ENCODE data around the gene DLGAP1. TPM values are rescaled to one million over a fixed set of nuclear protein-coding genes. Genes with fewer than 3 reads are reported as not detected.

Gene DLGAP1
- total and polyA plus RNA-seq, 2 of the 4 experiments (the other 2 are of a cell fraction): under 0.01 to 0.09 TPM

DNA sequence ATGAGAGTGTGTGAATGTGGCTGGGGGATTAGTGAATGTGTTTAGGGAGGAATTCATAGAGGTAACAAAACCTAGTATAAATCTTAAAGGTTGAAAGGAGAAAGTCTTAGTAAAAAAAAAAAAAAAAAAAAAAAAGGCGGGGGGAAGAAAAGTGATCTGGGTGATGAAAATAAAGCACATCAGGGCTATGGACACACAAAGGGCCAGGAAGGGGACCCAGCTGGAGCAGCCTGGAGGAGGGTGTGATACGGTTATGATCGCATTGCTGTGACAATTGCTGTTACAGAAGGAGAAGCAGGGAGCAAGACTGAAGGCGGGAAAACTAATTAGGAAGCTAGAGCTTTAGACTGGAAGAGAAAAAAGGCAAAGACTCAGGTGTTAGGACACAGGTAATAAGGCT is 85.4 kb downstream of the DLGAP1 start:
- Histone ChIP-seq H3K23ac (ENCODE audit: low read depth, low read length) (no peak overlapping the region), H3K9ac (ENCODE audit: low read depth, low read length) (no peak overlapping the region), H3K9me3 (ENCODE audit: control insufficient read depth, insufficient read depth, low read length) (peaks cover 2% of the 10 kb centered on the region; the same call in 1 of the 2 replicates), H2AFZ (replicated peaks; ENCODE audit: low read length, poor library complexity) (no peak overlapping the region), H4K20me1 (ENCODE audit: insufficient read depth, low read length) (no peaks in the 10 kb centered on the region), H3K4ac (ENCODE audit: low read depth, low read length) (no peak overlapping the region), H2AK5ac (ENCODE audit: low read depth, low read length) (no peak overlapping the region), H2BK120ac (ENCODE audit: low read depth, low read length) (no peak overlapping the region), H2BK15ac (ENCODE audit: low read depth, low read length) (no peak overlapping the region), H3K36me3 (ENCODE audit: control insufficient read depth, insufficient read depth, low read length) (no peaks in the 10 kb centered on the region), H4K5ac (ENCODE audit: low read depth, low read length) (no peak overlapping the region), H2AK9ac (replicated peaks; ENCODE audit: low read depth, low read length, poor library complexity) (no peak overlapping the region), H3K27me3 (ENCODE audit: control insufficient read depth, insufficient read depth, low read length) (no peaks in the 10 kb centered on the region), H3K9me1 (ENCODE audit: insufficient read depth, low read length) (no peaks in the 10 kb centered on the region), H3K4me2 (ENCODE audit: low read depth, low read length) (no peak overlapping the region), H3K79me1 (ENCODE audit: low read depth in 1 of 2, low read length in 2 of 2) (no peaks in the 10 kb centered on the region), H4K91ac (ENCODE audit: insufficient read depth, low read depth, low read length) (no peak overlapping the region), H3K56ac (ENCODE audit: extremely low read depth, insufficient read depth, low read length) (no peak overlapping the region), H3K27ac (ENCODE audit: insufficient read depth, low read length) (no peak overlapping the region), H4K8ac (ENCODE audit: low read depth in 2 of 2, low read length in 2 of 2) (no peak overlapping the region), H3K18ac (ENCODE audit: low read depth, low read length) (no peak overlapping the region), H3K14ac (replicated peaks; ENCODE audit: low read depth, low read length) (no peak overlapping the region), H2BK20ac (ENCODE audit: low read depth, low read length) (no peak overlapping the region), H2BK5ac (ENCODE audit: low read depth, low read length, poor library complexity, severe bottlenecking) (no peak overlapping the region), H3K4me1 (ENCODE audit: control insufficient read depth, insufficient read depth, low read length) (no peaks in the 10 kb centered on the region), H3K4me3 (ENCODE audit: insufficient read depth, low read depth, low read length) (no peak overlapping the region)
- dilution Hi-C loops (cut with HindIII; ENCODE audit: low sequenced_read_pairs, unreplicated experiment): no loop called here
- intact Hi-C loops (cut with micrococcal nuclease): no loop called here
- TF ChIP-seq CEBPB (IDR thresholded peaks at IDR 0.05; ENCODE audit: low read depth, low read length) (no peak), RFX5 (IDR thresholded peaks at IDR 0.05; ENCODE audit: low read depth, low read length) (no peak), RCOR1 (IDR thresholded peaks at IDR 0.05; ENCODE audit: insufficient replicate concordance, low read length) (no peak)
- 33% methylated on average over 3 of the region's 4 CpGs; no CpG with 5 or more reads in 1 of the 2 experiments for WGBS, 2 experiments (ENCODE audit: extremely low coverage in 2 of 2, insufficient read length in 1 of 2)
- no TSS peak for BruUV-seq (replicated peaks)
- in situ Hi-C loops (cut with MboI; ENCODE audit: low sequenced_read_pairs): no loop called here
- CTCF ChIA-PET: no interaction called here
- no peak for DNase-seq
- POLR2A ChIA-PET (ENCODE audit: unreplicated experiment): no interaction called here
- ATAC-seq (ENCODE audit: low read depth): no peak
